Mucosa of descending colon (tissue), 3 donors: Measurements from ENCODE around the gene GRK5. TPM values are rescaled to one million over a fixed set of nuclear protein-coding genes. Genes with fewer than 3 reads are reported as not detected.

Source experiments
- ATAC-seq: fragments of 200-7000 bp; cut with Tn5 transposase; one replicate; pipeline ENCODE4 v1.9.1; 2020; ENCODE audit warnings: mild to moderate bottlenecking, moderate library complexity
- DNase-seq, 3 donors: peaks; one replicate each; pipeline ENCODE4 v3.0.0-alpha.2; 2020
- H3K36me3 ChIP-seq: fragments of 200-600 bp; one replicate; pipeline ENCODE4 v1.8.0; 2021; ENCODE audit warnings: low read depth, mild to moderate bottlenecking
- H3K4me1 ChIP-seq: fragments of 200-600 bp; one replicate; pipeline ENCODE4 v1.8.0; 2021; ENCODE audit warnings: low read depth, mild to moderate bottlenecking
- H3K4me3 ChIP-seq: fragments of 200-600 bp; one replicate; pipeline ENCODE4 v1.8.0; 2021; ENCODE audit warnings: mild to moderate bottlenecking
- H3K9me3 ChIP-seq: fragments of 200-600 bp; one replicate; pipeline ENCODE4 v1.8.0; 2021; ENCODE audit warnings: mild to moderate bottlenecking
- CTCF ChIP-seq: fragments of 200-600 bp; IDR thresholded peaks from one replicate; pipeline ENCODE4 v1.8.0; 2022; ENCODE audit warnings: antibody characterized with exemption, mild to moderate bottlenecking
- intact Hi-C, 2 donors: fragments of 100-400 bp; cut with DNase I in 1 of 2; cut with micrococcal nuclease in 1 of 2; formaldehyde crosslinking; loops; one replicate each; pipeline versions ENCODE4 v1.11.0 to v1.11.1; 2022; cut with DNase I, micrococcal nuclease
- total RNA-seq, 3 donors: library from RNA; stranded (reverse); fragmentation: NEBNext Ultra II Directional in 2 of 3; extraction: Animal tissue kit (Norgen Biotek cat#: 25700) in 2 of 3; gene quantifications; one replicate each; pipeline versions ENCODE4 v1.2.1 to v1.2.4, GENCODE V29; 2021 to 2023
- donor health status: DM: no; HTN: no; CAD: no; lungs with moderate emphysema.
- donor health status: DM: no; HTN: no; CAD: no.
- donor health status: DM: no; HTN: yes; CAD: no.

GRK5 gene
- total RNA-seq, 3 donors from 2014 or later, result 6.6 to 27.1 (median 8.3) TPM

GRCh38 chr10:119190353-119190752, 17.0 kb upstream of the GRK5 start:
- H3K4me1 ChIP-seq, result no peaks in the 10 kb centered on the region
- intact Hi-C loops, result no loop called here
- no peaks in the 10 kb centered on the region for H3K36me3 ChIP-seq
- H3K4me3 ChIP-seq, result no peak overlapping the region
- no peak for TF ChIP-seq CTCF
- no peaks in the 10 kb centered on the region for H3K9me3 ChIP-seq
- DNase-seq (no peak), ATAC-seq (peak; percentile 54)

DNA sequence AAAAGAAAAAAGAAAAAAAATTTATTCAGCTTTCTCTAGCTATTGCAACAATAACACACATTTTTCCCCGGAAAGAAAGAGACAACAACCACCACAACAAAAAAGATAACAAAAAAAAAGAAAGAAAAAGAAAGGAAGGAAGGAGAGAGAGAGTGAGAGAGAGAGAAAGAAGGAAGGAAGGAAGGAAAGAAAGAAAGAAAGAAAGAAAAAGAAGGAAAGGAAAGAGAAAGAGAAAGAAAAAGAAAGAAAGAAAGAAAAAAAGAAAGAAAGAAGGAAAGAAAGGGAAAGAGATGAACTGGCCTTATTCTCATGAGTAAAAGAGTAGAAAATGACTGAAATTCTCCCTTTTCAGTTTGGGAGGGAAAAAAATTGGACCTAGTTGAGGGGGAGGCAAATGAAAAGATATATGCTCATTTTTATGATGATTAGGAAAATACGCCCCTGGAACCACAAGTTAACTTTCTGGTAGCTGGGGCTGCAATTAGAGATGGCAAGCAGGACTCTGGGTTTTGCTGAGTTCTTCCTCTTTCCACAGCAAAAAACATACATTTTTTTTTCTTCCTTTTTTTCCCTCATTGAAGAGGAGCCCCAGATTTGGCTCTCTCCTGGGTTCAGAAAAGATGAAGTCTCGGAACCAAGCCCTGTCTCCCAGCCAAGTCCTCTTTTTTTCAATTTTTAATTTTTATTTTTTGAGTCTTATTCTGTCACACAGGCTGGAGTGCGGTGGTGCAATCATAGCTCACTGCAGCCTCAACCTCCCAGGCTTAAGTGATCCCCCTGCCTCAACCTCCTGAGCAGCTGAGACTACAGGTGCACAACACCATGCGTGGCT, 16.2 kb upstream of the GRK5 start:
- intact Hi-C loops, result no loop called here
- ATAC-seq, result no peak
- H3K36me3 ChIP-seq, result no peaks in the 10 kb centered on the region
- no peak for DNase-seq
- no peaks in the 10 kb centered on the region for H3K9me3 ChIP-seq
- no peaks in the 10 kb centered on the region for H3K4me1 ChIP-seq
- H3K4me3 ChIP-seq, result no peak overlapping the region
- TF ChIP-seq CTCF, result no peak

- no peak overlapping the region for H3K4me3 ChIP-seq
- no peaks in the 10 kb centered on the region for H3K9me3 ChIP-seq
- no peak for TF ChIP-seq CTCF
- no peak for DNase-seq
- ATAC-seq, result no peak
- intact Hi-C loops, result no loop called here
- no peaks in the 10 kb centered on the region for H3K36me3 ChIP-seq
- H3K4me1 ChIP-seq, result no peaks in the 10 kb centered on the region
These were observed 15.5 kb upstream of the GRK5 start for GRCh38 chr10:119191881-119192280.

DNA sequence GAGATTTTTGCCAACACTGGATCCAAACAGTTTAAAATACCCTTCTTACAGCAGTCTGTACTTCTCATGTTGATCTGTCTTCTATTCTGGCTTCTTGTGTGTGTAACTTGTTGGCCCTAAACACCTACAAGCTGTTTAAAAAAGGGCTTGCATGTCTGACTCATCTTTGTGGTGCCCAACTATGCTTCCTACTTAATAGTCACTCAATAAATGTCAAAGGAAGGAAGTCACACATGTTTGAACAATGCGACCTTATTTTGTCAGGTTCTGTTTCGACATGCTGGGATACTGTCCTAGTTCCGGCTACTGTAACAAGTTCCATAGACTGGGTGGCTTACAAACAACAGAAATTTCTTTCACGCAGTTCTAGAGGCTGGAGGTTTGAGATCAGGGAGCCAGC, 9.4 kb upstream of the GRK5 start:
- H3K4me1 ChIP-seq, result no peaks in the 10 kb centered on the region
- intact Hi-C loops, result loop anchor here in 1 of 2 donors (5.0 kb wide), 1 partner anchor 249 kb away; no protein-coding TSS in a partner anchor
- no peak overlapping the region for H3K4me3 ChIP-seq
- DNase-seq (no peak), ATAC-seq (no peak)
- no peaks in the 10 kb centered on the region for H3K9me3 ChIP-seq
- TF ChIP-seq CTCF, result no peak
- no peaks in the 10 kb centered on the region for H3K36me3 ChIP-seq

- no peak overlapping the region for H3K4me3 ChIP-seq
- ATAC-seq (peak; percentile 14), DNase-seq (peak in 1 of 3 donors; percentile 40)
- H3K36me3 ChIP-seq, result no peaks in the 10 kb centered on the region
- H3K9me3 ChIP-seq, result no peaks in the 10 kb centered on the region
- intact Hi-C loops, result loop anchor here in 1 of 2 donors (5.0 kb wide), 1 partner anchor 249 kb away; no protein-coding TSS in a partner anchor
- no peak for TF ChIP-seq CTCF
- H3K4me1 ChIP-seq, result no peaks in the 10 kb centered on the region
These were observed 8.9 kb upstream of the GRK5 start for GRCh38 chr10:119198438-119198837.
